SW 1271 (cell line): ENCODE data around the gene HECW1.
"Not testable (repeated sequence)": the region's sequence is repeated elsewhere in the genome, so short reads cannot be mapped to it uniquely, and the experiment has no call there.

ENCODE experiments used
- DNase-seq, 2 experiments: peaks; one replicate each; lab custom pipeline; 2025; lab: John Stamatoyannopoulos, UW

Gene HECW1

GRCh38 chr7:43208242-43208641, 95.8 kb downstream of the HECW1 start:
- no peak for DNase-seq

- not testable (repeated sequence) for DNase-seq
These were observed 98.1 kb downstream of the HECW1 start for GRCh38 chr7:43210539-43210938.

- DNase-seq = no peak
These were observed 98.8 kb downstream of the HECW1 start for GRCh38 chr7:43211286-43211685.

GRCh38 chr7:43211693-43212092, 99.2 kb downstream of the HECW1 start:
- DNase-seq = peak in 1 of 2 experiments; percentile 28

- no peak for DNase-seq
These were observed 100.5 kb downstream of the HECW1 start for GRCh38 chr7:43212921-43213320.

GRCh38 chr7:43215061-43215460, 102.6 kb downstream of the HECW1 start:
- DNase-seq = no peak

- DNase-seq = no peak
These were observed 104.6 kb downstream of the HECW1 start for GRCh38 chr7:43217055-43217454.

- not testable (repeated sequence) for DNase-seq
These were observed 106.5 kb downstream of the HECW1 start for GRCh38 chr7:43218901-43219300.

GRCh38 chr7:43220250-43220649, 107.8 kb downstream of the HECW1 start:
- DNase-seq = no peak

- no peak for DNase-seq
These were observed 108.3 kb downstream of the HECW1 start for GRCh38 chr7:43220742-43221141.

GRCh38 chr7:43229801-43230200, 117.4 kb downstream of the HECW1 start:
- DNase-seq = no peak

- no peak for DNase-seq
These were observed 119.9 kb downstream of the HECW1 start for GRCh38 chr7:43232366-43232765.

GRCh38 chr7:43234073-43234472, 121.6 kb downstream of the HECW1 start:
- DNase-seq = no peak

- no peak for DNase-seq
These were observed 122.5 kb downstream of the HECW1 start for GRCh38 chr7:43234968-43235367.

- DNase-seq = no peak
These were observed 128.1 kb downstream of the HECW1 start for GRCh38 chr7:43240565-43240964.

- DNase-seq = no peak
These were observed 130.3 kb downstream of the HECW1 start for GRCh38 chr7:43242628-43243255.

- no peak for DNase-seq
These were observed 131.8 kb downstream of the HECW1 start for GRCh38 chr7:43244232-43244631.

GRCh38 chr7:43244784-43245183, 132.3 kb downstream of the HECW1 start:
- DNase-seq = no peak

- DNase-seq = no peak
These were observed 135.3 kb downstream of the HECW1 start for GRCh38 chr7:43247757-43248156.

- no peak for DNase-seq
These were observed 136.1 kb downstream of the HECW1 start for GRCh38 chr7:43248553-43248952.

- DNase-seq = no peak
These were observed 136.7 kb downstream of the HECW1 start for GRCh38 chr7:43248961-43249822.

GRCh38 chr7:43249823-43250145, 137.3 kb downstream of the HECW1 start:
- DNase-seq = no peak
